DMS79 treated with DMSO at 0.1 percent for 48 hours (cell line): ENCODE measurements around the gene NUP42.
"Not testable (repeated sequence)": the region's sequence is repeated elsewhere in the genome, so short reads cannot be mapped to it uniquely, and the experiment has no call there.

ENCODE experiments used
- DNase-seq: peaks from one replicate; lab custom pipeline; 2025; lab: John Stamatoyannopoulos, UW

The NUP42 gene, protein sequence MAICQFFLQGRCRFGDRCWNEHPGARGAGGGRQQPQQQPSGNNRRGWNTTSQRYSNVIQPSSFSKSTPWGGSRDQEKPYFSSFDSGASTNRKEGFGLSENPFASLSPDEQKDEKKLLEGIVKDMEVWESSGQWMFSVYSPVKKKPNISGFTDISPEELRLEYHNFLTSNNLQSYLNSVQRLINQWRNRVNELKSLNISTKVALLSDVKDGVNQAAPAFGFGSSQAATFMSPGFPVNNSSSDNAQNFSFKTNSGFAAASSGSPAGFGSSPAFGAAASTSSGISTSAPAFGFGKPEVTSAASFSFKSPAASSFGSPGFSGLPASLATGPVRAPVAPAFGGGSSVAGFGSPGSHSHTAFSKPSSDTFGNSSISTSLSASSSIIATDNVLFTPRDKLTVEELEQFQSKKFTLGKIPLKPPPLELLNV

DNA sequence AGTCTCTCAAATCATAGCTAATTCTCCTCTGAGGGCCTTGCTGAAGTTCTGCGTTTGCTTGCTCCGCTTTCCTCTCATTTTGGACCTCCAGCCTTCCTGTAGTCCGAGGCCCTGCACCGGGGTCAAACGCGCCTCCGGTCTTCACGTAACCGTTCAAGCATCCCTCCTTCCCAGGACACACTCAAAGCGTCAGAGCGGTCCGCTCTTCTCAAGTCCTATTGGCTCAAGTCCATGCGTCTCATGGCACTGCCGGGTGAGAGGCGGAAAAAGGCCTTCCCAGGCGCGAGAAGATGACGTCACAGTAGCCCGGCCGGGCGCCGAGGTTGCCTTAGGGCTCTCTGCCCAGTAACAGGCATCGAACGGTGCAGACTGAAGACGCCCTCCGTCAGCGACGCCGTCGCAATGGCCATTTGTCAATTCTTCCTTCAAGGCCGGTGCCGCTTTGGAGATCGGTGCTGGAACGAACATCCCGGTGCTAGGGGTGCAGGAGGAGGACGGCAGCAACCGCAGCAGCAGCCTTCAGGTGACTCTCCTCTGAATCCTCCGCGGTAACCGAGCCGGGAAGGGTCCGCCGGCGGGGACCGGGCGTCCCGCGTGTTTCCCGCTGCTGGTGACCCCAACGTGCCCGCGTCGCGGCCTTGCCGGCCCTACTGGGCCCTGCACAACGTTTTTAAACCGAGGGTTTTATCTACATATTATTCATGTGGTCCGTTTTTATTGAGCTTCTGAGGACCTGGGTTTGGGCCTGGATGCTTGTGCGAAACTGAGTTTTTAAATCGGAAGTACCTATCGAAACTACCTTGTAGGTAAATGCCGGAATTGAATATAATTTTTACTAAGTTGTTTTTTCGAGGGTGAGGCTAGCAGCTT is at the start of gene NUP42:
Gene NUP42 (plus strand): TSS at position 365 of the 870 bp plus-strand sequence. CDS start 38 bp downstream, at position 403.
- peak; percentile 97 for DNase-seq

DNA sequence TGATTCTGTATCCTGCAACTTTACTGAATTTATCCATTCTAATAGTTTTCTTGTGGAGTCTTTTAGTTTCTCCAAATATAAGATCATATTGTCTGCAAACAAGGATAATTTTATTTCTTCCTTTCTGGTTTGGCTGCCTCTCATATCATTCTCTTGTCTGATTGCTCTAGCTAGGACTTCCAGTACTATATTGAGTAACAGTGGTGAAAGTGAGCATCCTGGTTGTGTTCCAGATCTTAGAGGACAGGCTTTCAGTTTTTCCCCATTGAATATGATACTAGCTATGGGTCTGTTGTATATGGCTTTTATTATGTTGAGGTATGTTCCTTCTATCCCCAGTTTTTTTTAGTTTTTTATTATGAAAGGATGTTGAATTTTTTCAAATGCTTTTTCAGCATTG is 48.1 kb upstream of the NUP42 start:
- DNase-seq, result no peak

DNA sequence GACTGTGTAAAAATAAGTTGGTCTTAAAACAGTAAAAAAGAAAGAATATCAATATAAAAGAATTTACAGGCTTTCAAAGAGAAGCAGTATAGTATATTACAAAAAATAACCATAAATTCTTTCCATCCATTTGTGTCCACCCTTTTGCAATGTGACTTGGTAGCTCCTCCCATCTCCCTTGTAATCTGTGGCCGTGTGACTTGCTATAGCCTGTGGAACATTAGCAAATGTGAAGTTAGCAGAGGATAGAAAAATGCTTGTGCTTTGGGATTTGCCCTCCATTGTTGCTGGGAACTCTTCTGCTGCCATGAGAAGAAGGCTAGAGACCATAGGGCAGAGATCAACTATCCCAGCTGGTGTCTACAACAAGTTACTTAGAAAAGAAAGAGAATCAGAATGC is 46.1 kb upstream of the NUP42 start:
- no peak for DNase-seq

GRCh38 chr7:23136216-23136615 is 45.6 kb upstream of the NUP42 start:
- no peak for DNase-seq

- DNase-seq, result no peak
These were observed 24.2 kb upstream of the NUP42 start for GRCh38 chr7:23157679-23158078.

DNA sequence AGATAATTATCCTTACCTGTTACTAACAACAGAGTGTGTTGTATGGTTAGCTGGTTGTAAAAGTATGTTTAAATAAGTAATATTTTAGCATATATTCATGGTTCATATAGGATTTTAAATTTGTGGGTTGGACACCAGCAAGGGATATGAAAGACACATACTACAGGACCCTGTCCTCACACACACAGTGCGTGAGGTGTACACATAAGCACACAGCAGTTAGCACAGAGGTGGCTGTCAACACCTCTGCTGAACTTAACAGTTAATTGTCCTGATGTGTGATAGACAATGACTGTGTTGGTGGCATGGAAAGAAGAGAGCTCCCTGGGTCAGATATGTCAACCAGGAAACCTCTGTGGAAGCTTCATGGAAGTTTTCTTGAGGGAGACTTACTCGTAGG is 23.3 kb upstream of the NUP42 start:
- DNase-seq, result no peak

DNA sequence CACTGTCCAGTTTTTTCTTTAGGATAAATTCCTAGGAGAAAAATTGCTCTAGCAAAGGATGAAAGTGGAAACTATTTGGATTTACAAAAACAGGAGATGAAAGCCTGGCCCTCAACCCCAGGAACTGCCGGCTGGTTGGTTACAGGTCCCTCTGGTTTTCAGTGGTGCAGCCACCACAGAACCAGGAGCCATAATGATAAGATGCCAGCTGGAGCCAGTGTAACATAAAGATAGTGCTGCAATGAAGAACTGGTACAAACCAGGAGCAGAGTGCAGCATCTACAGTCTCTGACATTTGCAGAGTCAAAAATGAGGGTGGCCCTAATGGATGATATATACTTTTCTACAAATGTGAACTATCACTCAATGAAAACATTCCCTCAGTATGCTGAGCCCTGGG is 20.4 kb upstream of the NUP42 start:
- DNase-seq, result no peak

DNA sequence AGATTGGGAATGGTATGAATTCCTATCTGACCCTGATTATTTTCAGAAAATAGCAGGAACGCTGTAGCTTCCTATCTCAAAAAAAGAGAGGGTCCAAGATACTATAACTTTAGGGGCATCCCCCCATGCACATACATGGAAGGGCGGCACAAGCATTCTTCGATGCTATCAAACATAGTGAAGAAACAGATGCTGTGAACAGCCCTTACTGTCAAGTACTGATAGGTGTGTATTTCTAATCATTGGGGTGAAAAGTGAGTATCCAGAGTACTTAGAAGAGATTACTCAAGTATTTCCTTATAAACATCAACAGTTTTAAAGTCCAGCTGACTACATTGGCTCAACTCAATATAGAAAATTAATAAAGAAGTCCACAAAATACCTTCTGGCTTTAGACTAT is 17.0 kb upstream of the NUP42 start:
- no peak for DNase-seq

DNA sequence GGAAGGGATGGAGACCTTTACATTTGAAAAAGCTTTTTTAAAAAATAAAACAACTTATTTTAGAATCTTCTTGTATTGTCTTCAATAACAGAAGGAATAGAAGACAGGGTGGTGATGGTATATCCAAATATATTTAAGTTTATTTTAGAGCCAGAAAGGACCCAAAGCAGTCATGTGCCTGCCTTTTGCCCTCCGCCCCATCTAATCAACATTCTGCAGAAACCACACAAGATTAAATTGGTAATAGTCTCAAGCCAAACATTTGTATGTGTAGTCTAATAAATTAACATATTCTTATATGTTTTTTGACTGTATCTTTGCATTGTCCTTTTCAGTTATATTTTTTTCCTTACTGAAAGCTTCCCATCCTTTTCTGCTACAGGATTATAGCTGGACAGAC is 16.5 kb upstream of the NUP42 start:
- DNase-seq, result no peak

DNA sequence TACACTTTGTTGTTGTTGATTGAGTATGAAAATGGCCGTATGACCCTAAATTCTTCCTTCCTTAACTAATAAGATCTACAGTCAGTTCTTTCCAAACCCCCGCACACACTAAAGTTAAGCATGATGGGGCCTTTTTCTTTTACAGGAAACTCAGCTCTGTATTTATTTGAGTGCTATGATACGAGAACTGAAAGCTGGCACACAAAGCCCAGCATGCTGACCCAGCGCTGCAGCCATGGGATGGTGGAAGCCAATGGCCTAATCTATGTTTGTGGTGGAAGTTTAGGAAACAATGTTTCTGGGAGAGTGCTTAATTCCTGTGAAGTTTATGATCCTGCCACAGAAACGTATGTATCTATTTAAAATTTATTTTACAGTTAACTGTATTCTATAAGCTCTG is 14.2 kb upstream of the NUP42 start:
- DNase-seq, result no peak

- DNase-seq, result no peak
These were observed 13.6 kb upstream of the NUP42 start for GRCh38 chr7:23168111-23168885.

DNA sequence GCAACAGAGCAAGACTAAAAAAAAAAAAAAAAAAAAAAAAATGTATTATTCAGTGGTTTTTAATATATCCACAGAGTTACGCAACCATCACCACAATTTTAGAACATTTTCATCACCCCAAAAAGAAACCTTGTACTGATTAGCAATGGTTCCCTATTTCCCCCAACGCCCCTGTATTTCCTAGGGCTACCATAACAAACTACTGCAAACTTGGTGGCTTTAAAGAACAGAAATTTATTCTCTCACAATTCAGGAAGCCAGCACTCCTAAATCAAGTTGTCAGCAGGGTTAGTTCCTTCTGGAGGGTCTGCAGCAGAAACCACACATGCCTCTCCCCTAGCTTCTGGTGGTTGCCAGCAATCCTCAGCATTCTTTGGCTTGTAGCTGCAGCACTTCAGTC is 5.9 kb upstream of the NUP42 start:
- no peak for DNase-seq

DNA sequence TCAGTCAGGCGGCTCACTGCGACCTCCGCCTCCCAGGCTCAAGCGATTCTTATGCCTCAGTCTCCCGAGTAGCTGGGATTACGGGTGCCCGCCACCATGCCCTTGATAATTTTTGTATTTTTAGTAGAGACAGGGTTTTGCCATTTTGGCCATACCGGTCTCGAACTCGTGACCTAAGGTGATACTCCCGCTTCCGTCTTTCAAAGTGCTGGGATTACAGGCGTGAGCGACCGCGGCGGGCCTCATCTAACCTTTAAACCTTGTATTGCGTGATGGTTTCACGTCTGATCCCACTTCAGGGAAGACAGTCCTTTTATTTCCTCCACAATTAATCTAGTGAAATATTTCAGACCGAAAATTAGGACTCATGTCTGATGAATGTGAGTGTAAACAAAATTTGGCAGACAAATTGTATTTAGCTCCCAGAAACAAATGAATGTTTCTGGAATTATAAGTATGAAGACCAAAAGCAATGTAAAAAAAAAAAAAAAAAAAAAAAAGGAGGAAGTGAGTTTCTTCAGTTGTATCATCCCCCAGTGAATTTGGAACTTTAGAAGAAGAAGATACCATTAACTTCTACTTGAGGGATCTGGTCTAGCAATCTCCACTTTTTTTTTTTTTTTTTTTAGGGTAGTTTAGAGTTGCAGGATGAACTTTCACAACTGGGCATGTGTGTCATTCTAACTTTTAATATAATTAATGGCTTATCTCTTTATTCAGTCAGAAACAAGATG is 1.6 kb downstream of the NUP42 start:
- DNase-seq, result no peak

DNA sequence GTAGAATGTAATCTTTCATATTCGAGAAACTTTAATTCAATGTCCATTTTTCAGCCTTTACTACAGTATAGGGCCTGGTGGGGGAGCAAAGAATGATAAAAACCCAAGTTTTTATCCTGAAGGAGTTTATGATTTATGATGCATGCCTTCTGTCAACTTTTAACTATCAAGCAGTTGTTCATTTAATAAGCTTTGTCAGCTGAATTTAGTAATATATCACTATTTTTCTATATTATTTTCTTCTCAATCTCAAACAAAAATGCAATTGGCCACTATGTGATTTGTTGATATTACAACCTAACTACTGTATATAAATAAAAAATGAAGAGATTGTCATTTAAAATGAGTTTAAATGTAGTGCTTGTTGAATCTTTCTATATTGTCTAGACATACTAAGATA is 2.4 kb downstream of the NUP42 start:
- no peak for DNase-seq

- DNase-seq, result no peak
These were observed 3.0 kb downstream of the NUP42 start for GRCh38 chr7:23184709-23185359.

DNA sequence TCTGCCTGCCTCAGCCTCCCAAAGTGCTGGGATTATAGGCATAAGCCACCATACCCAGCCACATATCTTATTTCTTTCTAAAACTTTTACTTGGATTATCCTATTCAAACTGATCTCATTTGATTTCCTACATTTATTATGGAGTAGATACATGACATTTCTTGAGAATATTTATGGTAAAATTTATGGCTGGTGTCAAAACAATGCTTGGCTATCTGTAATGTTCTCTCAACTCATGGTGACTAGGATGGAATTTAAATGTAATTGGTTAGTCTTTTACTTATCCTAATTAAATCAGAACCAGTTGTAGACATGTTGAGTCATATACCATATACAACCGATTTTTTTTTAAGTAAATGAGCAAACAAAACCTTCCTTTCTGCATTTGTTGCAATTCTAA is 4.1 kb downstream of the NUP42 start:
- no peak for DNase-seq

DNA sequence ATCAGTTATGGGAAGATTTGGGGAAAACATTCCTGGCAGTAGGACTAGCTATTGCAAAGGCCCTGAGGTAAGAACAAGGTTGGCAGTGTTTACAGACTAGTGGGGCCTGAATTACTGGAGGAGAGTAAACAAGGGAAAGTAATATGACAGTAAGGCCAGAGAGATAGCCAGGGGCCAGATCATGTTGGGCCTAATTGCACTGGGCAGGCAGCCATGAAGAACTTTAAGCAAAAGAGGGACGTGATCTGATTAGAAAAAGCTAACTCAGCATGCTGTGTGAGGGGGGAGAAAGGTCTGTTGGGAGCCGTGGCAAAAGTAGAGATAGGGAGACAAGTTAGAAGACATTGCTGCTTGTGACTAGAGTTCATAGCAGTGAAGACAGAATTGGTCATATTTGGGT is 9.2 kb downstream of the NUP42 start:
- no peak for DNase-seq

DNA sequence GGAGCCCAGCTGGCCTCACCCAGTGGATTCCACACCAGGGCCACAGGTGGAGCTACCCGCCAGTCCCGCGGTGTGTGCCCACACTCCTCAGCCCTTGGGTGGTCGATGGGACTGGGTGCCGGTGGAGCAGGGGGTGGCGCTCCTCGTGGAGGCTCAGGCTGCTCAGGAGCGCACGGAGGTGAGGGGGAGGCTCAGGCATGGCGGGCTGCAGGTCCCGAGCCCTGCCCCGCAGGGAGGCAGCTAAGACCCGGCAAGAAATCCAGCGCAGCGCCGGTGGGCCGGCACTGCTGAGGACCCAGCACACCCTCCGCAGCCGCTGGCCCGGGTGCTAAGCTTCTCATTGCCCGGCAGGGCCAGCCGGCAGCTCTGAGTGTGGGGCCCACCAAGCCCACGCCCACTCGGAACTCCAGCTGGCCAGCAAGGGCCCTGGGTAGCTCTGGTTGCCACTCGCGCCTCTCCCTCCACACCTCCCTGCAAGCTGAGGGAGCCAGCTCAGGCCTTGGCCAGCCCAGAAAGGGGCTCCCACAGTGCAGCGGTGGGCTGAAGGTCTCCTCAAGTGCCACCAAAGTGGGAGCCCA is 11.9 kb downstream of the NUP42 start:
- DNase-seq, result not testable (repeated sequence)

GRCh38 chr7:23196306-23196705 is 14.5 kb downstream of the NUP42 start:
- no peak for DNase-seq

DNA sequence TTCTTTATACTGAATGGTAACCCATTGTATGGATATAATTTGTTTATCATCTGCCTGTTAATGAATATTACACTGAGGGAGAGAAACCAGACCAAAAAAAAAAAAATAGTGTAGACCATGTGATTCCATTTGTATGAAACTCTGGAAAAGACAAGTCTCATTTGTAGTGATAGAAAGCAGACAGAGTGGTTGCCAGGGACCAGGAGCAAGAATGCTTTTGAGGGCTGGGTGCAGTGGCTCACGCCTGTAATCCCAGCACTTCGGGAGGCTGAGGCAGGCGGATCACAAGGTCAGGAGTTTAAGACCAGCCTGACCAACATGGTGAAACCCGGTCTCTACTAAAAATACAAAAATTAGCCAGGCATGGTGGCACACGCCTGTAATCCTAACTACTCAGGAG is 15.9 kb downstream of the NUP42 start:
- not testable (repeated sequence) for DNase-seq

DNA sequence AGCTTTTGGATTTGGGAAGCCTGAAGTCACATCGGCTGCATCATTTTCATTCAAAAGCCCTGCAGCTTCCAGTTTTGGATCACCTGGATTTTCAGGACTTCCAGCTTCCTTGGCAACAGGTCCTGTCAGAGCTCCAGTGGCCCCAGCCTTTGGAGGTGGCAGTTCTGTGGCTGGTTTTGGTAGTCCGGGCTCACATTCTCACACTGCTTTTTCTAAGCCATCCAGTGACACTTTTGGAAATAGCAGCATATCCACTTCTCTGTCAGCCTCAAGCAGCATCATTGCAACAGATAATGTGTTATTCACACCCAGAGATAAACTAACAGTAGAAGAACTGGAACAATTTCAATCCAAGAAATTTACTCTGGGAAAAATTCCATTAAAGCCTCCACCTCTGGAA is 18.5 kb downstream of the NUP42 start:
- DNase-seq, result no peak
